ENCODE data around the gene FAM3C.
"Not testable (repeated sequence)": the region's sequence is repeated elsewhere in the genome, so short reads cannot be mapped to it uniquely, and the experiment has no call there.

The FAM3C gene

DNA sequence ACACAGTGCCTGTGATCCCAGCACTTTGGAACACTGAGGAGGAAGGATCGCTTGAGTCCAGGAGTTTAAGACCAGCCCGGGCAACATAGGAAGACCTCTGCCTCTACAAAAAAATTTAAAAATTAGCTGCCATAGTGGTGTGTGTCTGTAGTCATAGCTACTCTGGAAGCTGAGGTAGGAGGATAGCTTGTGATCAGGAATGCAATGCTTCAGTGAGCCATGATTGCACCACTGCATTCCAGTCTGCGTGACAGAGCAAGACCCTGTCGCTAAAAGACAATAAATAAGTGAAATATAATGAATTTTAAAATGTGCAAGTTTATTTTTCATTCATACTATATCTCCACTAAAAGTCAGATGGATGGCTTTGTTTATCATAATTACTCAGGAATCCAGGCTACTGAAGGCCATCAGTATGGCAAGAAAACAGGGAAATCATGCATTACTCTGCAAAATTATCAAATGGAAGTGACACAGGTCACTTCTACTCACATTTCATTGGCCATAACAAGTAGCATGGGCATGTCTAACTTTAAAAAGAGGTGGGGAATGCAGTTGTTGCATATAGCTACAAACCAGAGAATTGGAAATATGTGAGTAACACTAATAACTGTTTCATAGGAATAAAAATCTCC is 32.9 kb upstream of the FAM3C start:
- DNase-seq (ENCODE audit: low read depth), result no peak
- no peak for TF ChIP-seq CTCF (IDR thresholded peaks at IDR 0.05; ENCODE audit: control insufficient read depth, extremely low read depth, insufficient read depth)
- no peak overlapping the region for H3K4me3 ChIP-seq (ENCODE audit: low read depth, low read length)

- not testable (repeated sequence) for H3K4me3 ChIP-seq (ENCODE audit: low read depth, low read length); DNase-seq (ENCODE audit: low read depth)
Observed at GRCh38 chr7:121421743-121422142, 25.6 kb upstream of the FAM3C start.

DNA sequence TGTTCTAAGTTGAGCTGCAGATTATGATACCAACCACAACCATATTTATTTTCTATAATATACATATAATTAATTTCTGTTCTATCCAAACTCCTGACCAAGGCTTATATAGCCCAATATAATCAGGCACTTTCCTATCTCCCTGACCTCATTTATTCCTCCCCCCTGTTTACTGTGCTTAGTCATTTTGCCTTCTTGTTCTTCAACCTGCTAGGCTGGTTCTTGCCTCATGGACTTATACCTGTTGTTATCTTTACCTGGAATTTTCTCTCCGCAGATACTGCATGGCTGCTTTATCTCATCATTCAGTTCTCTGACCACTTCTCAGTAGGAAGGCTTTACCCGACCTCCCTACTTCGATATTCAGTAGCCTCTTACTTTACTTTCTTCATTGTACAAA is 24.9 kb upstream of the FAM3C start:
- peak; percentile 63 for DNase-seq (ENCODE audit: low read depth)
- H3K4me3 ChIP-seq (ENCODE audit: low read depth, low read length), result no peak overlapping the region

DNA sequence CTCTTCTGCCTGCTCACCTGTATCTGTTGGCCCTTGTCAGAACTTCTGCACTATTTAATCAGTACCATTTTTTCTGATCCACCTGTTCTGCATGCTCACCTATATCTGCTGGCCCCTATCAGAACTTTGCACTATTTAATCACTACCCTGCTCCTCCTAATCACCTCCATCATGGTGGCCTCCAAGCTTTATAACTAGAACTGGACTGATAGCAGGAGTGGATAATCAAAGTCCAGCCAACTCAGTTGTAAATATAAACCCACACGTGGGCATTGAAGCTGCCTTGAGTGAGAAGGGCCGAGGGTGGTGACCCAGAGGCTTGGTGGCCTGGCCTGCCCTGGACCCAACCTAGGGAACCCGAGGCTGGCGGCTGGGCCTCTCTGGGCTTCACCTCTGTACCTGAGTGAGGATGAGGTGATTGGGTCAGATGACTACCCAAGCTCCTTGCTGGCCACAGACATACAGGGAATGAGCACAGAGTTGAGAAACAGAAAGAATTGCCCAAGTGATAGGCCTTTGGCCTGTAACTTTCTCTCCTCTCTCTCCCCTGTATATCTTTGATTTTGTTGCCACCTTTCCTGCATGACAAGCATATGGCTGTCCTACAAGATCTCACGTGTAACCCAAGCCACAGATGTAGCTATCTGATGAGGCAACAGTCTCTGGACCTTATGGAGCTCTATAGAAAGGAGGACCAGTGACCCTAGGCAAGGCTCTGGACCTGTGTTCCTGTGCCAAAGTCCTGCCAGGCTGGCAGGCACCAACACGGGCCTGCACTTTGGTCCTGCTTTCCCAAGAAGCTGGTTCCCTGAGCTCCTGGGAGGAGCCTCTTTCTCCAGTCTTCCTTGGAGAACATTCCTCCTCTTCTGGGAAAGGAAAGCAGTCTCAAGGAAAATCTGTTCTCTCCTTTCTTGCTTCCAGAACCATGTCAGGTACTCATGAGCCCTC is 23.4 kb upstream of the FAM3C start:
- no peak for TF ChIP-seq CTCF (IDR thresholded peaks at IDR 0.05; ENCODE audit: control insufficient read depth, extremely low read depth, insufficient read depth)
- no peak for DNase-seq (ENCODE audit: low read depth)
- H3K4me3 ChIP-seq (ENCODE audit: low read depth, low read length), result no peak overlapping the region

More for the DNA sequence above, 24.9 kb upstream of the FAM3C start:
- TF ChIP-seq CTCF (IDR thresholded peaks at IDR 0.05; ENCODE audit: control insufficient read depth, extremely low read depth, insufficient read depth), result no peak

DNA sequence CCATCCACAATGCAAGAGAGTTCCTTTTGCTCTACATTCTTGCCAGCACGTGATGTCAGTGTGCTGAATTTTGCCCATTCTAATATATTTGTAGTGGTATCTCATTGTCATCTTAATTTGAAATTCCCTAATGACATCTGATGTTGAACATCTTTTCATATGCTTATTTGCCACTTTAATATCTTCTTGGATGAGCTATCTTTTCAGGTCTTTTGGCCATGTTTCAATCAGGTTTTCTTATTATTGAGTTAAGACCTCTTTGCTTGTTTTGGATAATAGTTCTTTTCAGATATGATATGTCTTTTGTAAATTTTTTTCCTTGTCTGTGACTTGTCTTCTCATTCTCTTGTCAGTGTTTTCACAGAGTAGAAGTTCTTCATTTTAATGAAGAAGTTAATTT is 20.4 kb upstream of the FAM3C start:
- no peak for TF ChIP-seq CTCF (IDR thresholded peaks at IDR 0.05; ENCODE audit: control insufficient read depth, extremely low read depth, insufficient read depth)
- H3K4me3 ChIP-seq (ENCODE audit: low read depth, low read length), result no peak overlapping the region
- no peak for DNase-seq (ENCODE audit: low read depth)

DNA sequence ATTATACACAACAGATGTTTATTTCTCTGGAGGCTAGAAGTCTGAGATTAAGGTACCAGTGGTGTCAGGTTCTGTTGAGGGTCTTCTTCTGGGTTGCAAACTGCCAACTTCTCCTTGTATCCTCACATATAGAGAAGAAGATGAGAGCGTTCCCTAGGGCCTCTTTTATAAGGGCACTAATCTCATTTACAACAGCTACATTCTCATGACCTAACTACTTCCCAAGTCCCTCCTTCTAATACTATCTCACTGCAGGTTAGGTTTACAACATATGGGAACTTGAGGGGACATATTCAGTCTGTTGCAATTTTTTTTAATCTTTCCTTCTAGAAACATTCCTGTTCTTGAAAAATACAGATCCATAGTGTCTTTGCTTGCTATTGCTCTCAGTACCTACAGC is 18.3 kb upstream of the FAM3C start:
- no peak for DNase-seq (ENCODE audit: low read depth)
- no peak overlapping the region for H3K4me3 ChIP-seq (ENCODE audit: low read depth, low read length)
- no peak for TF ChIP-seq CTCF (IDR thresholded peaks at IDR 0.05; ENCODE audit: control insufficient read depth, extremely low read depth, insufficient read depth)

- no peak for DNase-seq (ENCODE audit: low read depth)
- H3K4me3 ChIP-seq (ENCODE audit: low read depth, low read length), result no peak overlapping the region
- no peak for TF ChIP-seq CTCF (IDR thresholded peaks at IDR 0.05; ENCODE audit: control insufficient read depth, extremely low read depth, insufficient read depth)
Observed at GRCh38 chr7:121411597-121411979, 15.5 kb upstream of the FAM3C start.
